SK-N-SH (cell line): ENCODE data around the gene C15orf61. TPM values are rescaled to one million over a fixed set of nuclear protein-coding genes. Genes with fewer than 3 reads are reported as not detected.

ENCODE experiments used
- CTCF ChIA-PET: fragments of 300-600, 350-600 bp; formaldehyde crosslinking; extraction: SDS; loops from one replicate; lab custom pipeline; 2021; lab: Yijun Ruan, JAX
- POLR2A ChIA-PET: fragments of 350-600 bp; sonication (Branson Sonifier 250); formaldehyde crosslinking; extraction: SDS; loops from one replicate; lab custom pipeline; 2020; ENCODE audit warnings: antibody characterized with exemption, inconsistent platforms; lab: Yijun Ruan, JAX
- DNase-seq: peaks from one replicate; pipeline ENCODE4 v3.0.0; 2012
- H2AFZ ChIP-seq: fragments of 200-600 bp; sonication (generic); 2 replicates; pipeline ENCODE4 v1.8.1; 2016; ENCODE audit warnings: antibody characterized with exemption, mild to moderate bottlenecking, low read depth
- H3F3A ChIP-seq: fragments of 200-600 bp; sonication (generic); replicated peaks from 2 replicates; pipeline ENCODE3; 2016; ENCODE audit warnings: antibody characterized with exemption, mild to moderate bottlenecking; ENCODE audit not compliant: insufficient read depth
- H3K27ac ChIP-seq, 2 experiments: fragments of 200-500 bp in 1 of 2; fragments of 200-600 bp in 1 of 2; sonication (Bioruptor generic) in 1 of 2; sonication (generic), shearing (Covaris generic) in 1 of 2; 2 replicates each; pipeline versions ENCODE4 v1.5.1 to v1.6.1; 2014 to 2016; ENCODE audit warnings: low read depth in 2 of 2, inconsistent platforms in 1 of 2, low read length in 1 of 2, mild to moderate bottlenecking in 1 of 2, mixed read lengths in 1 of 2
- H3K27me3 ChIP-seq: fragments of 200-600 bp; sonication (generic), shearing (Covaris generic); 2 replicates; pipeline ENCODE4 v1.6.1; 2016; ENCODE audit warnings: mixed run types; ENCODE audit not compliant: insufficient read depth
- H3K36me3 ChIP-seq, 2 experiments: fragments of 200-500 bp in 1 of 2; fragments of 200-600 bp in 1 of 2; sonication (Bioruptor generic) in 1 of 2; sonication (generic) in 1 of 2; replicated peaks in 1 of 2; 2 replicates each; pipeline versions ENCODE3 to v1.5.1; 2014 to 2016; ENCODE audit warnings: low read length in 1 of 2, mild to moderate bottlenecking in 1 of 2; ENCODE audit not compliant: insufficient read depth in 2 of 2, control insufficient read depth in 1 of 2
- H3K4me1 ChIP-seq, 2 experiments: fragments of 200-500 bp in 1 of 2; fragments of 200-600 bp in 1 of 2; sonication (Bioruptor generic) in 1 of 2; sonication (generic), shearing (Covaris generic) in 1 of 2; 2 replicates each; pipeline versions ENCODE4 v1.5.1 to v1.6.1; 2014 to 2016; ENCODE audit warnings: low read depth in 1 of 2, low read length in 1 of 2, mixed run types in 1 of 2; ENCODE audit not compliant: insufficient read depth in 2 of 2, control insufficient read depth in 1 of 2
- H3K4me2 ChIP-seq: fragments of 200-600 bp; sonication (generic), shearing (Covaris generic); 2 replicates; pipeline ENCODE4 v1.6.1; 2017; ENCODE audit warnings: mixed run types
- H3K4me3 ChIP-seq, 2 experiments: fragments of 200-500 bp in 1 of 2; fragments of 200-600 bp in 1 of 2; sonication (Bioruptor generic) in 1 of 2; sonication (generic), shearing (Covaris generic) in 1 of 2; 2 replicates each; pipeline versions ENCODE4 v1.5.1 to v1.8.1; 2014 to 2016; ENCODE audit warnings: low read depth in 2 of 2, inconsistent platforms in 1 of 2, low read length in 1 of 2, mild to moderate bottlenecking in 1 of 2, mixed read lengths in 1 of 2, moderate library complexity in 1 of 2
- H3K79me2 ChIP-seq: fragments of 200-600 bp; sonication (generic); 2 replicates; pipeline ENCODE4 v1.8.1; 2017; ENCODE audit warnings: mild to moderate bottlenecking; ENCODE audit not compliant: insufficient read depth
- H3K9ac ChIP-seq: fragments of 200-600 bp; sonication (generic); 2 replicates; pipeline ENCODE4 v1.6.1; 2017; ENCODE audit warnings: mixed run types
- H3K9me2 ChIP-seq: fragments of 200-600 bp; sonication (generic); 2 replicates; pipeline ENCODE4 v1.6.1; 2017; ENCODE audit warnings: mixed run types
- H3K9me3 ChIP-seq: fragments of 200-600 bp; sonication (generic); 2 replicates; pipeline ENCODE4 v1.6.1; 2017; ENCODE audit warnings: mixed run types, mild to moderate bottlenecking, moderate library complexity
- H4K20me1 ChIP-seq: fragments of 200-600 bp; sonication (generic); 2 replicates; pipeline ENCODE4 v1.6.1; 2017; ENCODE audit warnings: mild to moderate bottlenecking, mixed run types; ENCODE audit not compliant: insufficient read depth
- CHD2 ChIP-seq: fragments of 150-350 bp; IDR thresholded peaks from 2 replicates; pipeline ENCODE4 v1.6.1; 2018; ENCODE audit warnings: low read length; ENCODE audit not compliant: partially characterized antibody
- ELF1 ChIP-seq: IDR thresholded peaks from 2 replicates; pipeline ENCODE4 v1.4.0; 2012
- FOSL2 ChIP-seq: IDR thresholded peaks from 2 replicates; pipeline ENCODE4 v1.4.0; 2012; ENCODE audit warnings: low read depth, mild to moderate bottlenecking, moderate library complexity, borderline replicate concordance
- GABPA ChIP-seq: IDR thresholded peaks from 2 replicates; pipeline ENCODE4 v1.4.0; 2012; ENCODE audit warnings: low read depth, mild to moderate bottlenecking
- GATA2 ChIP-seq: sonication (generic); formaldehyde crosslinking; IDR thresholded peaks from 2 replicates; pipeline ENCODE4 v1.5.0; 2020; ENCODE audit warnings: mild to moderate bottlenecking, missing genetic modification reagents
- JUND ChIP-seq: IDR thresholded peaks from 2 replicates; pipeline ENCODE4 v1.4.0; 2012
- MXI1 ChIP-seq: IDR thresholded peaks from 2 replicates; pipeline ENCODE4 v1.6.1; 2012; ENCODE audit warnings: mild to moderate bottlenecking, low read depth, low read length, improper control_type of control experiment
- NFIC ChIP-seq: IDR thresholded peaks from 2 replicates; pipeline ENCODE4 v1.4.0; 2012; ENCODE audit warnings: borderline replicate concordance
- POLR2AphosphoS5 ChIP-seq: IDR thresholded peaks from 2 replicates; pipeline ENCODE4 v1.6.1; 2012; ENCODE audit warnings: low read depth, low read length
- RAD21 ChIP-seq: IDR thresholded peaks from 2 replicates; pipeline ENCODE4 v1.6.1; 2012; ENCODE audit warnings: mild to moderate bottlenecking, low read length
- RCOR1 ChIP-seq: fragments of 150-350 bp; IDR thresholded peaks from 2 replicates; pipeline ENCODE4 v1.6.1; 2017; ENCODE audit warnings: antibody characterized with exemption, low read length
- RFX5 ChIP-seq: IDR thresholded peaks from 2 replicates; pipeline ENCODE4 v1.6.1; 2012; ENCODE audit warnings: mild to moderate bottlenecking, improper control_type of control experiment, low read length
- RXRA ChIP-seq: IDR thresholded peaks from 2 replicates; pipeline ENCODE4 v1.4.0; 2012; ENCODE audit warnings: low read depth, mild to moderate bottlenecking, borderline replicate concordance
- TAF1 ChIP-seq: IDR thresholded peaks from 2 replicates; pipeline ENCODE4 v1.6.1; 2012; ENCODE audit warnings: low read depth, mild to moderate bottlenecking, low read length, moderate library complexity, borderline replicate concordance
- USF1 ChIP-seq: IDR thresholded peaks from 2 replicates; pipeline ENCODE4 v1.4.0; 2012; ENCODE audit warnings: low read depth, borderline replicate concordance
- YY1 ChIP-seq: IDR thresholded peaks from 2 replicates; pipeline ENCODE4 v1.4.0; 2012; ENCODE audit warnings: low read depth, mild to moderate bottlenecking
- WGBS: methylation state at CpG from one replicate; pipeline ENCODE4 v1.1.6; 2017; ENCODE audit warnings: low lambda C conversion rate; 5-methylcytosine and 5-hydroxymethylcytosine counted together
- polyA plus RNA-seq, 3 experiments: library from polyadenylated mRNA; depleted of rRNA; stranded (reverse); fragments of >200 nt; gene quantifications; 2 replicates each; pipeline ENCODE4 v1.2.3, GENCODE V29; 2012
- TF ChIP-seq, protein P1 (sequence below): fragments of 150-350 bp; IDR thresholded peaks from 2 replicates; pipeline ENCODE4 v1.6.1; 2016; ENCODE audit warnings: mild to moderate bottlenecking, low read depth, low read length

Gene C15orf61
- polyA plus RNA-seq, 1 of the 3 experiments (the other 2 are of a cell fraction): 4.0 TPM

- POLR2A ChIA-PET: no interaction called here
Measured at GRCh38 chr15:67559158-67559557, 38.2 kb downstream of the C15orf61 start.

GRCh38 chr15:67559576-67559975, 38.6 kb downstream of the C15orf61 start:
- no peak overlapping the region for H2AFZ ChIP-seq
- H3K9ac ChIP-seq: no peak overlapping the region
- no peak overlapping the region for H3K4me3 ChIP-seq
- 90% methylated on average over 2 of the region's 2 CpGs for WGBS
- H3K9me2 ChIP-seq: no peaks in the 10 kb centered on the region
- H3K4me1 ChIP-seq: peaks cover 3 to 13% of the 10 kb centered on the region in 2 experiments; a peak in 3 of 4 replicates
- POLR2A ChIA-PET: no interaction called here
- H3K36me3 ChIP-seq: peaks cover 42 to 46% of the 10 kb centered on the region in 2 experiments
- H3K27ac ChIP-seq: peak overlapping the region in 1 of 2 experiments; percentile 89; a peak in 2 of 4 replicates
- H3K4me2 ChIP-seq: no peak overlapping the region
- H4K20me1 ChIP-seq: no peaks in the 10 kb centered on the region
- no peaks in the 10 kb centered on the region for H3K27me3 ChIP-seq
- CTCF ChIA-PET: interaction anchor here (1.6 kb wide), 1 partner anchor 10 kb away, joined by 6 read pairs; no protein-coding TSS in a partner anchor
- TF ChIP-seq FOSL2: no peak
- TF ChIP-seq YY1: no peak
- TF ChIP-seq NFIC: no peak
- no peak for TF ChIP-seq CHD2
- TF ChIP-seq GATA2: peak; percentile 34
- TF ChIP-seq, all 33 proteins: peak for 1
- H3K9me3 ChIP-seq: peaks cover 7% of the 10 kb centered on the region; the same call in 1 of the 2 replicates
- no peaks in the 10 kb centered on the region; the same call in 1 of the 2 replicates for H3K79me2 ChIP-seq
- H3F3A ChIP-seq: peaks cover 6% of the 10 kb centered on the region
- DNase-seq: peak; percentile 57

More at GRCh38 chr15:67559158-67559557, 38.2 kb downstream of the C15orf61 start:
- Histone ChIP-seq H2AFZ (no peak overlapping the region), H3K9me2 (no peaks in the 10 kb centered on the region), H3K4me3 (no peak overlapping the region), H3K27ac (peak overlapping the region in 1 of 2 experiments; percentile 89; a peak in 2 of 4 replicates), H4K20me1 (no peaks in the 10 kb centered on the region), H3K9ac (no peak overlapping the region), H3K36me3 (peaks cover 42 to 46% of the 10 kb centered on the region in 2 experiments), H3K4me1 (peaks cover 3 to 13% of the 10 kb centered on the region in 2 experiments; a peak in 3 of 4 replicates), H3F3A (peaks cover 6% of the 10 kb centered on the region), H3K9me3 (peaks cover 7% of the 10 kb centered on the region; the same call in 1 of the 2 replicates), H3K79me2 (no peaks in the 10 kb centered on the region; the same call in 1 of the 2 replicates), H3K27me3 (no peaks in the 10 kb centered on the region), H3K4me2 (no peak overlapping the region)
- TF ChIP-seq RAD21: no peak
- TF ChIP-seq RXRA: no peak
- TF ChIP-seq, protein P1, sequence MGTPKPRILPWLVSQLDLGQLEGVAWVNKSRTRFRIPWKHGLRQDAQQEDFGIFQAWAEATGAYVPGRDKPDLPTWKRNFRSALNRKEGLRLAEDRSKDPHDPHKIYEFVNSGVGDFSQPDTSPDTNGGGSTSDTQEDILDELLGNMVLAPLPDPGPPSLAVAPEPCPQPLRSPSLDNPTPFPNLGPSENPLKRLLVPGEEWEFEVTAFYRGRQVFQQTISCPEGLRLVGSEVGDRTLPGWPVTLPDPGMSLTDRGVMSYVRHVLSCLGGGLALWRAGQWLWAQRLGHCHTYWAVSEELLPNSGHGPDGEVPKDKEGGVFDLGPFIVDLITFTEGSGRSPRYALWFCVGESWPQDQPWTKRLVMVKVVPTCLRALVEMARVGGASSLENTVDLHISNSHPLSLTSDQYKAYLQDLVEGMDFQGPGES: no peak
- no peak for TF ChIP-seq GATA2
- no peak for TF ChIP-seq JUND
- WGBS: 89% methylated on average over 1 of the region's 1 CpG
- no peak for DNase-seq
- CTCF ChIA-PET: interaction anchor here (1.6 to 2.1 kb wide), 2 partner anchors 10 to 102 kb away, joined by 6 read pairs; no protein-coding TSS in a partner anchor

DNA sequence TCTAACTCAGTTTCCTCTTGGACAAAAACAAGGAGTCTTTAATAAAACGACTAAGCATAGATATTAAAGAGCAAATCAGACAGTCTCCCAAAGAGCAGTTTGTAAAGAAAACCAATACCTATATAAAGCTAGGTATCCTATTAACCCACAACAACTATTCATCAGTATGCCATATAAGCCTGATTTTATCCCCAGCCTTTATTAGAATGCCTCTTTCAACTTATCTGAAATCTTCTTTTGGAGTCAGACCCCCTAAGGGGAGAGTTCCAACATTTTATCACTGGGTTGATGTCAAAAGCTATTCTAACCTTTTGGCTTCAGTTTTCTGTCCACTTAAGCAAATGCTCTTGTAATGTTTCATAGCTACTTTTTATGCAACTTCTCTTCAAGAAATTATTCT, 39.4 kb downstream of the C15orf61 start:
- peaks cover 6% of the 10 kb centered on the region for H3F3A ChIP-seq
- CTCF ChIA-PET: interaction anchor here (1.6 kb wide), 1 partner anchor 11 kb away, joined by 6 read pairs; no protein-coding TSS in a partner anchor
- peaks cover 7% of the 10 kb centered on the region; the same call in 1 of the 2 replicates for H3K9me3 ChIP-seq
- POLR2A ChIA-PET: no interaction called here
- H3K27ac ChIP-seq: peak overlapping the region in 1 of 2 experiments; percentile 89; a peak in 1 of 4 replicates
- H3K4me3 ChIP-seq: no peak overlapping the region
- peaks cover 3 to 13% of the 10 kb centered on the region in 2 experiments; a peak in 3 of 4 replicates for H3K4me1 ChIP-seq
- H3K9ac ChIP-seq: no peak overlapping the region
- peaks cover 37 to 46% of the 10 kb centered on the region in 2 experiments for H3K36me3 ChIP-seq
- 84% methylated on average over 1 of the region's 1 CpG for WGBS
- H4K20me1 ChIP-seq: no peaks in the 10 kb centered on the region
- H3K27me3 ChIP-seq: no peaks in the 10 kb centered on the region
- H2AFZ ChIP-seq: no peak overlapping the region
- no peaks in the 10 kb centered on the region for H3K9me2 ChIP-seq
- DNase-seq: no peak
- TF ChIP-seq RFX5: no peak
- no peak for TF ChIP-seq POLR2AphosphoS5
- TF ChIP-seq USF1: no peak
- TF ChIP-seq RCOR1: no peak
- no peak for TF ChIP-seq GATA2
- no peak for TF ChIP-seq GABPA
- TF ChIP-seq TAF1: no peak
- TF ChIP-seq MXI1: no peak
- no peak for TF ChIP-seq NFIC
- no peak for TF ChIP-seq ELF1
- H3K4me2 ChIP-seq: no peak overlapping the region
- H3K79me2 ChIP-seq: no peaks in the 10 kb centered on the region; the same call in 1 of the 2 replicates
